ENCODE results near the gene THPO. TPM values are rescaled to one million over a fixed set of nuclear protein-coding genes. Genes with fewer than 3 reads are reported as not detected.

THPO gene
- total and polyA plus RNA-seq, 9 of the 15 experiments (the other 6 are each of a cell fraction or from before 2014, with no cell fraction given) = 0.11 to 1.1 (median 0.35) TPM; not detected in 1

GRCh38 chr3:184389384-184389783 is 11.4 kb upstream of the THPO start:
- Histone ChIP-seq H3K9me3 (replicated peaks; ENCODE audit: control insufficient read depth, insufficient read depth, low read depth, low read length) (no peaks in the 10 kb centered on the region), H2AFZ (ENCODE audit: low read depth, low read length) (no peak overlapping the region), H3K79me2 (ENCODE audit: control insufficient read depth, insufficient read depth, low read length) (no peaks in the 10 kb centered on the region), H3K27ac (ENCODE audit: extremely low read depth, low read depth, low read length) (no peak overlapping the region), H3K4me1 (replicated peaks in 1 of 2; ENCODE audit: control insufficient read depth in 2 of 2, insufficient read depth in 2 of 2, low read length in 2 of 2) (peaks cover 0 to 11% of the 10 kb centered on the region in 2 experiments; a peak in 1 of 5 replicates), H3K4me3 (no peak overlapping the region), H3K9me1 (ENCODE audit: control insufficient read depth, insufficient read depth, low read length) (no peaks in the 10 kb centered on the region), H3K36me3 (ENCODE audit: control insufficient read depth, insufficient read depth, low read length) (no peaks in the 10 kb centered on the region), H3K4me2 (ENCODE audit: insufficient read depth, low read length) (no peak overlapping the region), H4K20me1 (replicated peaks; ENCODE audit: control insufficient read depth, insufficient read depth, low read length) (peaks cover 5% of the 10 kb centered on the region), H3K9ac (ENCODE audit: insufficient read depth in 1 of 2, low read depth in 2 of 2, low read length in 2 of 2) (peak overlapping the region in 1 of 2 experiments; percentile 47; a peak in 1 of 4 replicates), H3K27me3 (ENCODE audit: control insufficient read depth in 2 of 2, insufficient read depth in 2 of 2, low read length in 2 of 2) (peaks cover 24 to 80% of the 10 kb centered on the region in 2 experiments)
- 4% methylated on average over 5 of the region's 5 CpGs for WGBS (ENCODE audit: insufficient coverage, low coverage, missing lambda C conversion rate)
- ATAC-seq (peak; percentile 62), FAIRE-seq (no peak), DNase-seq (ENCODE audit: extremely low read depth in 1 of 4, low spot score in 3 of 4) (no peak)
- in situ Hi-C loops (cut with MboI) = no loop called here
- no TSS peak for BruUV-seq (replicated peaks)
- intact Hi-C loops (cut with micrococcal nuclease) = loop anchor here (10.0 kb wide), 1 partner anchor 325 kb away; the partner anchor contains the start of gene MAGEF1
- CTCF ChIA-PET (ENCODE audit: low intra/inter-chr PET ratio) = no interaction called here
- POLR2A ChIA-PET = no interaction called here
- TF ChIP-seq CREB5 (CRISPR knock-in tag; IDR thresholded peaks at IDR 0.05) = no peak
- TF ChIP-seq TCF3 (CRISPR knock-in tag; IDR thresholded peaks at IDR 0.05) = no peak
- TF ChIP-seq, protein P1, sequence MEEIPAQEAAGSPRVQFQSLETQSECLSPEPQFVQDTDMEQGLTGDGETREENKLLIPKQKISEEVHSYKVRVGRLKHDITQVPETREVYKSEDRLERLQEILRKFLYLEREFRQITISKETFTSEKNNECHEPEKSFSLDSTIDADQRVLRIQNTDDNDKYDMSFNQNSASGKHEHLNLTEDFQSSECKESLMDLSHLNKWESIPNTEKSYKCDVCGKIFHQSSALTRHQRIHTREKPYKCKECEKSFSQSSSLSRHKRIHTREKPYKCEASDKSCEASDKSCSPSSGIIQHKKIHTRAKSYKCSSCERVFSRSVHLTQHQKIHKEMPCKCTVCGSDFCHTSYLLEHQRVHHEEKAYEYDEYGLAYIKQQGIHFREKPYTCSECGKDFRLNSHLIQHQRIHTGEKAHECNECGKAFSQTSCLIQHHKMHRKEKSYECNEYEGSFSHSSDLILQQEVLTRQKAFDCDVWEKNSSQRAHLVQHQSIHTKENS (CRISPR knock-in tag; IDR thresholded peaks at IDR 0.05) = no peak
- TF ChIP-seq CREM (IDR thresholded peaks at IDR 0.05; ENCODE audit: low read depth) = no peak
- TF ChIP-seq, protein P2, sequence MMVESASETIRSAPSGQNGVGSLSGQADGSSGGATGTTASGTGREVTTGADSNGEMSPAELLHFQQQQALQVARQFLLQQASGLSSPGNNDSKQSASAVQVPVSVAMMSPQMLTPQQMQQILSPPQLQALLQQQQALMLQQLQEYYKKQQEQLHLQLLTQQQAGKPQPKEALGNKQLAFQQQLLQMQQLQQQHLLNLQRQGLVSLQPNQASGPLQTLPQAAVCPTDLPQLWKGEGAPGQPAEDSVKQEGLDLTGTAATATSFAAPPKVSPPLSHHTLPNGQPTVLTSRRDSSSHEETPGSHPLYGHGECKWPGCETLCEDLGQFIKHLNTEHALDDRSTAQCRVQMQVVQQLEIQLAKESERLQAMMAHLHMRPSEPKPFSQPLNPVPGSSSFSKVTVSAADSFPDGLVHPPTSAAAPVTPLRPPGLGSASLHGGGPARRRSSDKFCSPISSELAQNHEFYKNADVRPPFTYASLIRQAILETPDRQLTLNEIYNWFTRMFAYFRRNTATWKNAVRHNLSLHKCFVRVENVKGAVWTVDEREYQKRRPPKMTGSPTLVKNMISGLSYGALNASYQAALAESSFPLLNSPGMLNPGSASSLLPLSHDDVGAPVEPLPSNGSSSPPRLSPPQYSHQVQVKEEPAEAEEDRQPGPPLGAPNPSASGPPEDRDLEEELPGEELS (CRISPR knock-in tag; IDR thresholded peaks at IDR 0.05; ENCODE audit: borderline replicate concordance) = no peak
- no peak for TF ChIP-seq ZHX1 (conservative IDR thresholded peaks at IDR 0.05; ENCODE audit: low read length)
- TF ChIP-seq SREBF1 (IDR thresholded peaks at IDR 0.05; ENCODE audit: borderline replicate concordance, low read depth, low read length) = no peak
- no peak for TF ChIP-seq DPF2 (IDR thresholded peaks at IDR 0.05)
- TF ChIP-seq, protein P3, sequence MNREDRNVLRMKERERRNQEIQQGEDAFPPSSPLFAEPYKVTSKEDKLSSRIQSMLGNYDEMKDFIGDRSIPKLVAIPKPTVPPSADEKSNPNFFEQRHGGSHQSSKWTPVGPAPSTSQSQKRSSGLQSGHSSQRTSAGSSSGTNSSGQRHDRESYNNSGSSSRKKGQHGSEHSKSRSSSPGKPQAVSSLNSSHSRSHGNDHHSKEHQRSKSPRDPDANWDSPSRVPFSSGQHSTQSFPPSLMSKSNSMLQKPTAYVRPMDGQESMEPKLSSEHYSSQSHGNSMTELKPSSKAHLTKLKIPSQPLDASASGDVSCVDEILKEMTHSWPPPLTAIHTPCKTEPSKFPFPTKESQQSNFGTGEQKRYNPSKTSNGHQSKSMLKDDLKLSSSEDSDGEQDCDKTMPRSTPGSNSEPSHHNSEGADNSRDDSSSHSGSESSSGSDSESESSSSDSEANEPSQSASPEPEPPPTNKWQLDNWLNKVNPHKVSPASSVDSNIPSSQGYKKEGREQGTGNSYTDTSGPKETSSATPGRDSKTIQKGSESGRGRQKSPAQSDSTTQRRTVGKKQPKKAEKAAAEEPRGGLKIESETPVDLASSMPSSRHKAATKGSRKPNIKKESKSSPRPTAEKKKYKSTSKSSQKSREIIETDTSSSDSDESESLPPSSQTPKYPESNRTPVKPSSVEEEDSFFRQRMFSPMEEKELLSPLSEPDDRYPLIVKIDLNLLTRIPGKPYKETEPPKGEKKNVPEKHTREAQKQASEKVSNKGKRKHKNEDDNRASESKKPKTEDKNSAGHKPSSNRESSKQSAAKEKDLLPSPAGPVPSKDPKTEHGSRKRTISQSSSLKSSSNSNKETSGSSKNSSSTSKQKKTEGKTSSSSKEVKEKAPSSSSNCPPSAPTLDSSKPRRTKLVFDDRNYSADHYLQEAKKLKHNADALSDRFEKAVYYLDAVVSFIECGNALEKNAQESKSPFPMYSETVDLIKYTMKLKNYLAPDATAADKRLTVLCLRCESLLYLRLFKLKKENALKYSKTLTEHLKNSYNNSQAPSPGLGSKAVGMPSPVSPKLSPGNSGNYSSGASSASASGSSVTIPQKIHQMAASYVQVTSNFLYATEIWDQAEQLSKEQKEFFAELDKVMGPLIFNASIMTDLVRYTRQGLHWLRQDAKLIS (CRISPR knock-in tag; IDR thresholded peaks at IDR 0.05) = no peak
- TF ChIP-seq ZNF764 (CRISPR knock-in tag; IDR thresholded peaks at IDR 0.05; ENCODE audit: low read depth) = no peak
- no peak for TF ChIP-seq PPARD (CRISPR knock-in tag; IDR thresholded peaks at IDR 0.05)

Measured in K562 (cell line).